Measurements from ENCODE around the gene RBKS. TPM values are rescaled to one million over a fixed set of nuclear protein-coding genes. Genes with fewer than 3 reads are reported as not detected.
A peak's percentile ranks its signal among the peaks of the same experiment; 100 is the strongest.
"Not testable (repeated sequence)": the region's sequence is repeated elsewhere in the genome, so short reads cannot be mapped to it uniquely, and the experiment has no call there.

Gene RBKS
- total RNA-seq, 2 donors from 2014 or later: 5.8 to 11.5 TPM

- H3K27me3 Mint-ChIP-seq (ENCODE audit: low read depth): no peaks in the 10 kb centered on the region
- peak within 1 kb of the TSS; percentile 96 for H3K27ac Mint-ChIP-seq
- H3K4me1 Mint-ChIP-seq (ENCODE audit: low read depth): peaks cover 45% of the 10 kb centered on the region
- H3K4me3 Mint-ChIP-seq: peak within 1 kb of the TSS; percentile 97 to 99
- ATAC-seq (replicated peaks in 1 of 2) (peak; percentile 98), DNase-seq (peak; percentile 95 to 97)
- H3K36me3 Mint-ChIP-seq (ENCODE audit: insufficient read depth in 2 of 2): peaks cover 6 to 16% of the 10 kb centered on the region in 2 donors
- no peaks in the 10 kb centered on the region for H3K9me3 Mint-ChIP-seq
Observed at GRCh38 chr2:27771548-27772335, 118.4 kb downstream of the RBKS start, which contains the start of gene MRPL33. Gene MRPL33 (plus strand): TSS chr2:27771719. CDS start chr2:27771778, 59 bp downstream.

DNA sequence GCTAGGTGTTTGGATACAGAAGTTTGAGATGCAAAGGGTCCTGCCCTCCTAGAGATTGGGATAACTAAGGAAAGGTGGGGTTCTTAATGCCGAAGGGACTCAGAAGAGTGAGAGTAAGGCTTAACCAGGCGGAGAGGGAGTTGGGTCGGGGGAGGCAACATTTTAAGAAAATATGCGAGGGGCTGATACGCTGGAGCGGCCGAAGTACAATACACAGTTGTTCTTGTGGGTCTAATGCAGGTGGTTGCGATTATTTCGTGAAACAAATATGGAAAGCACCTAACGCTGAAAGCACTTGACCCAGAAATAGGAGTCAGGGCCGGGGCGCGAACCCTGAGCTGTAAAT, 119.0 kb downstream of the RBKS start:
- no peaks in the 10 kb centered on the region for H3K9me3 Mint-ChIP-seq
- peaks cover 6 to 16% of the 10 kb centered on the region in 2 donors for H3K36me3 Mint-ChIP-seq (ENCODE audit: insufficient read depth in 2 of 2)
- DNase-seq (no peak), ATAC-seq (replicated peaks in 1 of 2) (peak; percentile 5 to 30)
- H3K27me3 Mint-ChIP-seq (ENCODE audit: low read depth): no peaks in the 10 kb centered on the region
- H3K4me1 Mint-ChIP-seq (ENCODE audit: low read depth): peaks cover 46% of the 10 kb centered on the region
- peak overlapping the region; percentile 96 for H3K27ac Mint-ChIP-seq
- peak overlapping the region; percentile 97 to 99 for H3K4me3 Mint-ChIP-seq

DNA sequence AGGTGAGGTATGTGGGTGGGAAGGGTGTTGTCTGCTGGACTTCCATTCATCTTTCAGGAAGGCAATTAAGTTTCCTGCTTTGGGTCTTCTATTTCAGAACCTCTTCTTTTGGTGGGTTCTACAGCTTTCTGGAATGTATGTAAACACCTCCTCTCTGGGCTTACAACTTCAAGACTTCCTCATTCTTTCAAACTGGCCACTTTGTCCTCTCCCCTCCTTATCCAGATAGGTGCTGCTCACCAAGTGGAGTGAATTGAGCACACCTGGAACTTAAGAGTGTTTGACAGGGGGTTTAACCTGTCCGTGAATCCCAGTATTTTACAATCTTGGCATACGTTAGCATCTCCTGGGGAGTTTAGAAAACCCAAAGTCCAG, 123.9 kb downstream of the RBKS start:
- no peak for ATAC-seq (replicated peaks in 1 of 2)
- no peak overlapping the region for H3K27ac Mint-ChIP-seq

DNA sequence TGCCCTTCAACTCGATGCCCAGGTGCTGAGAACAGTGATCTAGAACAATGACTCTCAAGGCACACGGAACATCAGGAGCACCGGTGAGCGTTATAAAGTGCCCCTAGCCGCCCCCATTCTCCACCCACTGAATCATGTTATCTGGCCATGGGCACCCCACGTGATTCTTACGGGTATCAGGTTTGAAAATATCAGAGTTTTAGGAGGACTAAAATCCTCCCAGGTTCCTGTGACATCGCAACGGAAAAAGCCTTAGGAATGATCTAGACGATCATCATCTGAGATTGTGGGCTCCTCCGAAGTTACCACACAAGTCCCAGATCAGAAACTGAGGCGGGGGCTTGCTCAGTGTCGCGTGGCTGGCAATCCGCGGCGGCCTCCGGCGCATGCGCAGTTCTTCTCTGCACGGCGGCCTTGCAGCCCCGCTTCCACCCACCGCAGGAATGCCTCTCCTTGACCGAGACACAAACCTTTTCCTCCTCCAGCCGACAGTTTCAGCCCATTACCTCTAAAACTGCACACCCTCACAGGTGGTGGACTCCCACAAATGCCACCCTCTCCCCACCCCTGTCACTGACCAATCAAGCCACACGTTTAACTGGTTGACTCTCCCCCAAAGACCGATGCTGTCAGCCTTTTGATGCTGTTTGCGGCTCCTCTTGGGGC, 124.4 kb downstream of the RBKS start:
- peak; percentile 61 to 78 for ATAC-seq (replicated peaks in 1 of 2)
- Mint-ChIP-seq H3K9me3 (no peaks in the 10 kb centered on the region), H3K4me3 (peak overlapping the region; percentile 48 to 57), H3K27ac (peak overlapping the region; percentile 10), H3K36me3 (ENCODE audit: insufficient read depth in 2 of 2) (no peaks in the 10 kb centered on the region), H3K4me1 (ENCODE audit: low read depth) (peaks cover 13% of the 10 kb centered on the region), H3K27me3 (ENCODE audit: low read depth) (no peaks in the 10 kb centered on the region)
- DNase-seq: peak; percentile 40 to 61

More for the DNA sequence above, 123.9 kb downstream of the RBKS start:
- no peaks in the 10 kb centered on the region for H3K9me3 Mint-ChIP-seq
- no peak for DNase-seq
- H3K36me3 Mint-ChIP-seq (ENCODE audit: insufficient read depth in 2 of 2): no peaks in the 10 kb centered on the region
- H3K27me3 Mint-ChIP-seq (ENCODE audit: low read depth): no peaks in the 10 kb centered on the region
- peaks cover 19% of the 10 kb centered on the region for H3K4me1 Mint-ChIP-seq (ENCODE audit: low read depth)
- H3K4me3 Mint-ChIP-seq: peak overlapping the region; percentile 48 to 57

- H3K4me3 Mint-ChIP-seq; H3K36me3 Mint-ChIP-seq (ENCODE audit: insufficient read depth in 2 of 2); H3K9me3 Mint-ChIP-seq; ATAC-seq (replicated peaks in 1 of 2); DNase-seq; H3K27ac Mint-ChIP-seq; H3K27me3 Mint-ChIP-seq (ENCODE audit: low read depth): not testable (repeated sequence)
- H3K4me1 Mint-ChIP-seq (ENCODE audit: low read depth): peaks cover 13% of the 10 kb centered on the region
Observed at GRCh38 chr2:27764526-27764925, 125.7 kb downstream of the RBKS start.

GRCh38 chr2:27763907-27764267, 126.3 kb downstream of the RBKS start:
- no peaks in the 10 kb centered on the region for H3K27me3 Mint-ChIP-seq (ENCODE audit: low read depth)
- H3K9me3 Mint-ChIP-seq: no peaks in the 10 kb centered on the region
- DNase-seq (no peak), ATAC-seq (replicated peaks in 1 of 2) (no peak)
- H3K36me3 Mint-ChIP-seq (ENCODE audit: insufficient read depth in 2 of 2): no peaks in the 10 kb centered on the region
- no peak overlapping the region for H3K27ac Mint-ChIP-seq
- no peak overlapping the region for H3K4me3 Mint-ChIP-seq
- peaks cover 13% of the 10 kb centered on the region for H3K4me1 Mint-ChIP-seq (ENCODE audit: low read depth)

DNA sequence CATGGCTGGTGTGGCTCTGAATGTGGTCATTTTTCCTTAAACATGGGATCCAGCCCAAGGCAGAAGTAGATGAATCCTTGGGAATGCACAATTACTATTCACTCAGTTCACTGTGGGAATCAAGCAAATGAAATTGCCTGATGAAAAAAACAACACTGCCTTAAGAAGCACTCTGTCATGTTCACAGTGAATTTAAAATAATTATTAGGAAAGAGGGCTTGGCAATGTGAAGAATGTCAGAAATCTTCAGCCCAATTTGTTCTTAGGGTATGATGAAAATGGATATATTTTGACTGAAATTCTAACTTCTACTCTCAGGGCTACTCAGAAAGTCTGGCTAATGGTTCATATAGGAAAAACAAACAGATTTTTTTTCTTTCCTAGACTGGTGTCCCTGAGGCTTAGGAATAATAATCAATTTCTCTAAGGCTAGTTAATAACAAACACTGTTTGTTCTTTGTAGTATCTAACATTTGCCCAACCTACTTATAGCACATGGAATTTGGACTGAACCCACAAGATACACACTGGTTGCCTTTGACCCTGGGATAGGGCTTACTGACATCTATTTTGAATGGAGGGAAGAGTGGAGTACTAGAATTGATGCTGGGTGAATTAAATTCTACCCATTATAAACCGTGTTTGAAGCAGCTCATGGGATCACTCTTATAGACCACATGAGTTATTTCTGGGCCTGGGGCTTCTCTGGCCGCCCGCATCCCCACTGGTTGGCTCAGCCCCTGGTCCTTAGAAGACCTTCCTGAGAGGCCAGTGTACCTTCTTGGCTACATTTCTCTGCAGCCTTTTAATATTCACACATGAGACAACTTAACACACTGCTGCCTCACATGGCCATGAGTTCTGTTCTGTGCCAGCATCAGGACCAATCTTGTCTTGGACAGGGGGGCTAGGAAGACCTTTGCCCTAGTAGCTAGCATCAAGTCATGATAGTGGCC, 127.0 kb downstream of the RBKS start:
- H3K27ac Mint-ChIP-seq: no peak overlapping the region
- H3K36me3 Mint-ChIP-seq (ENCODE audit: insufficient read depth in 2 of 2): no peaks in the 10 kb centered on the region
- no peak overlapping the region for H3K4me3 Mint-ChIP-seq
- peaks cover 13% of the 10 kb centered on the region for H3K4me1 Mint-ChIP-seq (ENCODE audit: low read depth)
- no peak for DNase-seq
- H3K9me3 Mint-ChIP-seq: no peaks in the 10 kb centered on the region
- H3K27me3 Mint-ChIP-seq (ENCODE audit: low read depth): no peaks in the 10 kb centered on the region
- ATAC-seq (replicated peaks in 1 of 2): no peak

- H3K4me3 Mint-ChIP-seq: no peak overlapping the region
- no peaks in the 10 kb centered on the region for H3K9me3 Mint-ChIP-seq
- no peak for DNase-seq
- peaks cover 5% of the 10 kb centered on the region for H3K4me1 Mint-ChIP-seq (ENCODE audit: low read depth)
- no peak for ATAC-seq (replicated peaks in 1 of 2)
- peaks cover 5% of the 10 kb centered on the region for H3K27me3 Mint-ChIP-seq (ENCODE audit: low read depth)
- peak overlapping the region; percentile 64 for H3K27ac Mint-ChIP-seq
- no peaks in the 10 kb centered on the region for H3K36me3 Mint-ChIP-seq (ENCODE audit: insufficient read depth in 2 of 2)
Observed at GRCh38 chr2:27756544-27757498, 133.4 kb downstream of the RBKS start.

- DNase-seq: no peak
- ATAC-seq (replicated peaks in 1 of 2): no peak
- H3K4me3 Mint-ChIP-seq: no peak overlapping the region
- H3K27ac Mint-ChIP-seq: no peak overlapping the region
- H3K9me3 Mint-ChIP-seq: no peaks in the 10 kb centered on the region
- peaks cover 5% of the 10 kb centered on the region for H3K4me1 Mint-ChIP-seq (ENCODE audit: low read depth)
- peaks cover 7% of the 10 kb centered on the region for H3K27me3 Mint-ChIP-seq (ENCODE audit: low read depth)
- no peaks in the 10 kb centered on the region for H3K36me3 Mint-ChIP-seq (ENCODE audit: insufficient read depth in 2 of 2)
Observed at GRCh38 chr2:27756091-27756490, 134.1 kb downstream of the RBKS start.

GRCh38 chr2:27754831-27755230, 135.4 kb downstream of the RBKS start:
- ATAC-seq (replicated peaks in 1 of 2): peak in 1 of 2 donors; percentile 20

GRCh38 chr2:27754138-27754588, 136.0 kb downstream of the RBKS start:
- H3K27me3 Mint-ChIP-seq (ENCODE audit: low read depth): peaks cover 7% of the 10 kb centered on the region
- peaks cover 0 to 2% of the 10 kb centered on the region in 2 donors for H3K9me3 Mint-ChIP-seq
- H3K4me1 Mint-ChIP-seq (ENCODE audit: low read depth): peaks cover 5% of the 10 kb centered on the region
- H3K27ac Mint-ChIP-seq: peak overlapping the region; percentile 58
- ATAC-seq (replicated peaks in 1 of 2) (peak; percentile 90 to 96), DNase-seq (peak; percentile 83 to 86)
- no peaks in the 10 kb centered on the region for H3K36me3 Mint-ChIP-seq (ENCODE audit: insufficient read depth in 2 of 2)
- H3K4me3 Mint-ChIP-seq: no peak overlapping the region

More at GRCh38 chr2:27754831-27755230, 135.4 kb downstream of the RBKS start:
- H3K27ac Mint-ChIP-seq: no peak overlapping the region
- no peak for DNase-seq
- peaks cover 7% of the 10 kb centered on the region for H3K27me3 Mint-ChIP-seq (ENCODE audit: low read depth)
- no peak overlapping the region for H3K4me3 Mint-ChIP-seq
- H3K36me3 Mint-ChIP-seq (ENCODE audit: insufficient read depth in 2 of 2): no peaks in the 10 kb centered on the region
- H3K9me3 Mint-ChIP-seq: no peaks in the 10 kb centered on the region
- H3K4me1 Mint-ChIP-seq (ENCODE audit: low read depth): peaks cover 5% of the 10 kb centered on the region

All from activated T-cell treated with anti-CD3 and anti-CD28 coated beads, Interleukin-2, amount 50 U/mL, for 72 hours (primary cell).